ENCODE measurements around the gene PTPN11. TPM values are rescaled to one million over a fixed set of nuclear protein-coding genes. Genes with fewer than 3 reads are reported as not detected.

Gene PTPN11
- total and polyA plus RNA-seq, 2 donors from 2014 or later: 20.0 to 105 TPM

DNA sequence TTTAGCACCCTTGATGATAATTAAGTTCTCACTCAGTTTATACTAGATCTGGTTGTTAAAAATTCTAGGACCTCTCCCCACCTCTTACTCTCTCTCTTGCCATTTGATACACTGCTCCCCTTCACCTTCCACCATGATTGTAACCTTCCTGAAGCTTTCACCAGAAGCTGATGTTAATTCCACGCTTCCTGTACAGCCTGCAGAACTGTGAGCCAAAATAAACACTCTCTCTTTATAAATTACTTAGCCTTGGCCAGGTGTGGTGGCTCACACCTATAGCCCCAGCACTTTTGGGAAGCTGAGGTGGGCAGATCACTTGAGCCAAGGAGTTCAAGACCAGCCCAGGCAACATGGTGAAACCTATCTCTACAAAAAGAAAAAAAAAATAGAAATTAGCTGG, 25.4 kb upstream of the PTPN11 start:
- TF ChIP-seq, protein P1, sequence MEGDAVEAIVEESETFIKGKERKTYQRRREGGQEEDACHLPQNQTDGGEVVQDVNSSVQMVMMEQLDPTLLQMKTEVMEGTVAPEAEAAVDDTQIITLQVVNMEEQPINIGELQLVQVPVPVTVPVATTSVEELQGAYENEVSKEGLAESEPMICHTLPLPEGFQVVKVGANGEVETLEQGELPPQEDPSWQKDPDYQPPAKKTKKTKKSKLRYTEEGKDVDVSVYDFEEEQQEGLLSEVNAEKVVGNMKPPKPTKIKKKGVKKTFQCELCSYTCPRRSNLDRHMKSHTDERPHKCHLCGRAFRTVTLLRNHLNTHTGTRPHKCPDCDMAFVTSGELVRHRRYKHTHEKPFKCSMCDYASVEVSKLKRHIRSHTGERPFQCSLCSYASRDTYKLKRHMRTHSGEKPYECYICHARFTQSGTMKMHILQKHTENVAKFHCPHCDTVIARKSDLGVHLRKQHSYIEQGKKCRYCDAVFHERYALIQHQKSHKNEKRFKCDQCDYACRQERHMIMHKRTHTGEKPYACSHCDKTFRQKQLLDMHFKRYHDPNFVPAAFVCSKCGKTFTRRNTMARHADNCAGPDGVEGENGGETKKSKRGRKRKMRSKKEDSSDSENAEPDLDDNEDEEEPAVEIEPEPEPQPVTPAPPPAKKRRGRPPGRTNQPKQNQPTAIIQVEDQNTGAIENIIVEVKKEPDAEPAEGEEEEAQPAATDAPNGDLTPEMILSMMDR (IDR thresholded peaks at IDR 0.05; ENCODE audit: borderline replicate concordance, extremely low read depth, insufficient read depth): no peak
- no peak overlapping the region for H3K27ac ChIP-seq (ENCODE audit: low read depth in 2 of 2, low read length in 2 of 2)
- no peak overlapping the region for H3K9ac ChIP-seq (ENCODE audit: low read length in 3 of 3)
- no peaks in the 10 kb centered on the region for H3K4me1 ChIP-seq (ENCODE audit: control insufficient read depth in 2 of 3, insufficient read depth in 2 of 3, low read depth in 1 of 3, low read length in 3 of 3)
- FAIRE-seq: no peak
- no peaks in the 10 kb centered on the region for H3K9me3 ChIP-seq (ENCODE audit: control insufficient read depth in 2 of 3, insufficient read depth in 1 of 3, low read length in 3 of 3)
- no peaks in the 10 kb centered on the region for H3K36me3 ChIP-seq (ENCODE audit: control insufficient read depth in 2 of 3, insufficient read depth in 3 of 3, low read length in 3 of 3)
- no peaks in the 10 kb centered on the region for H3K27me3 ChIP-seq (ENCODE audit: control insufficient read depth, insufficient read depth, low read length)
- no peak overlapping the region for H3K4me3 ChIP-seq (ENCODE audit: low read length in 3 of 3)
- DNase-seq: no peak
- intact Hi-C loops (cut with DNase I): no loop called here

DNA sequence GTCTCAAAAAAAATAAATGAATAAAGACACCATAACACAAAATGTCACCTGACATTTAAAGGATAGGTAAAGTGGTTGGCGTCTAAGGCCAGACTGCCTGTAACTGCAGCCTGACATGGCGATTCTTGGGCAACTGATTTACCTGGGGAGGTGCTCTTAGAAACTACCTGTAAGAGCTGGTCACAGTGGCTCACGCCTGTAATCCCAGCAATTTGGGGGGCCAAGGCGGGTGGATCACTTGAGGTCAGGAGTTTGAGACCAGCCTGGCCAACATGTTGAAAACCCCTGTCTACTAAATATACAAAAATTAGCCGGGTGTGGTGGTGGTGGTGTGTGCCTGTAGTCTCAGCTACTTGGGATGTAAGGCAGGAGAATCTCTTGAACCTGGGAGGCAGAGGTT, 17.7 kb upstream of the PTPN11 start:
- DNase-seq: no peak

DNA sequence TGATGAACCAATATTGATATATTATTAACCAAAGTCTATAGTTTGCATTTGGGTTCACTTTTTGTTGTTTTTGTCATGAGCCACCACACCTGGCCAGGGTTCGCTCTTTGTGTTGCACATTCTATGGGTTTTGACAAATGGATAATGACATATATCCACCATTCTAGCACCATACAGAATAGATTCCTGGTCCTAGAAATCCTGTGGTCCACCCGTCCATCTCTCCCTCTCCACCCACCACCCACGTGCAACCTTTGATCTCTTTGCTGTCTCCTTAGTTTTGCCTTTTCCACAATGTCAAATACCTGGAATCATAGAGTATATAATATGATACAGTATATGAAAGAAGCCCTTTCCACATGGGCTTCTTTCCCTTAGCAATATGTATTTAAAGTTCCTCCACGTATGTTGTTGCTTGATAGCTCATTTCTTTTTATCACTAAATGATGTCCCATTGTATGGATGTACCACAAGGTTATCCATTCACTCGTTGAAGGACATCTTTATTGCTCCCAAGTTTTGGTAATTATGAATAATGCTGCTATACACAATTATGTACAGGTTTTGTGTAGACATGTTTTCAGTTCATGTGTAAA, 16.7 kb upstream of the PTPN11 start:
- no peak for FAIRE-seq
- no peaks in the 10 kb centered on the region for H3K9me3 ChIP-seq (ENCODE audit: control insufficient read depth in 2 of 3, insufficient read depth in 1 of 3, low read length in 3 of 3)
- TF ChIP-seq, protein P1 (IDR thresholded peaks at IDR 0.05; ENCODE audit: borderline replicate concordance, extremely low read depth, insufficient read depth): no peak
- H3K36me3 ChIP-seq (ENCODE audit: control insufficient read depth in 2 of 3, insufficient read depth in 3 of 3, low read length in 3 of 3): peaks cover 5 to 28% (median 15%) of the 10 kb centered on the region in 3 donors
- H3K27ac ChIP-seq (ENCODE audit: low read depth in 2 of 2, low read length in 2 of 2): no peak overlapping the region
- no peaks in the 10 kb centered on the region for H3K27me3 ChIP-seq (ENCODE audit: control insufficient read depth, insufficient read depth, low read length)
- H3K9ac ChIP-seq (ENCODE audit: low read length in 3 of 3): no peak overlapping the region
- intact Hi-C loops (cut with DNase I): no loop called here
- no peak for DNase-seq
- no peaks in the 10 kb centered on the region for H3K4me1 ChIP-seq (ENCODE audit: control insufficient read depth in 2 of 3, insufficient read depth in 2 of 3, low read depth in 1 of 3, low read length in 3 of 3)
- H3K4me3 ChIP-seq (ENCODE audit: low read length in 3 of 3): no peak overlapping the region

More for the DNA sequence above, 17.7 kb upstream of the PTPN11 start:
- intact Hi-C loops (cut with DNase I): no loop called here
- H3K4me3 ChIP-seq (ENCODE audit: low read length in 3 of 3): no peak overlapping the region
- no peak overlapping the region for H3K9ac ChIP-seq (ENCODE audit: low read length in 3 of 3)
- no peaks in the 10 kb centered on the region for H3K4me1 ChIP-seq (ENCODE audit: control insufficient read depth in 2 of 3, insufficient read depth in 2 of 3, low read depth in 1 of 3, low read length in 3 of 3)
- no peak for FAIRE-seq
- peaks cover 3 to 19% (median 10%) of the 10 kb centered on the region in 3 donors for H3K36me3 ChIP-seq (ENCODE audit: control insufficient read depth in 2 of 3, insufficient read depth in 3 of 3, low read length in 3 of 3)
- no peaks in the 10 kb centered on the region for H3K9me3 ChIP-seq (ENCODE audit: control insufficient read depth in 2 of 3, insufficient read depth in 1 of 3, low read length in 3 of 3)
- TF ChIP-seq, protein P1 (IDR thresholded peaks at IDR 0.05; ENCODE audit: borderline replicate concordance, extremely low read depth, insufficient read depth): no peak
- no peaks in the 10 kb centered on the region for H3K27me3 ChIP-seq (ENCODE audit: control insufficient read depth, insufficient read depth, low read length)
- no peak overlapping the region for H3K27ac ChIP-seq (ENCODE audit: low read depth in 2 of 2, low read length in 2 of 2)

Measured in kidney (tissue), 14 donors.